ENCODE data around the gene GARIN5A.

Gene GARIN5A

GRCh38 chr19:50427997-50428425 lies 48.6 kb downstream of the GARIN5A start:
- peak overlapping the region; percentile 84 for H3K4me2 ChIP-seq (ENCODE audit: low read length)
- H3K4me3 ChIP-seq (ENCODE audit: low read length), result peak overlapping the region; percentile 80

GRCh38 chr19:50427318-50427925 lies 49.2 kb downstream of the GARIN5A start:
- TF ChIP-seq CTCF (IDR thresholded peaks at IDR 0.05; ENCODE audit: low read depth, low read length, poor library complexity, severe bottlenecking), result no peak
- TF ChIP-seq EZH2phosphoT487 (IDR thresholded peaks at IDR 0.05; ENCODE audit: borderline replicate concordance, low read length), result no peak
- Histone ChIP-seq H3K4me2 (ENCODE audit: low read length) (peak overlapping the region; percentile 84), H4K20me1 (ENCODE audit: control insufficient read depth, insufficient read depth, low read depth, low read length) (peaks cover 7% of the 10 kb centered on the region; the same call in 1 of the 2 replicates), H3K27ac (ENCODE audit: low read depth, low read length) (peak overlapping the region; percentile 96), H3K9me2 (replicated peaks; ENCODE audit: control insufficient read depth, low read length) (no peaks in the 10 kb centered on the region), H3F3A (ENCODE audit: control insufficient read depth, insufficient read depth) (peaks cover 64% of the 10 kb centered on the region), H3K4me3 (ENCODE audit: low read length) (peak overlapping the region; percentile 80), H3K4me1 (ENCODE audit: control insufficient read depth, low read length) (peaks cover 76% of the 10 kb centered on the region), H3K9me3 (ENCODE audit: control insufficient read depth, insufficient read depth, low read length) (no peaks in the 10 kb centered on the region), H3K36me3 (ENCODE audit: control insufficient read depth, low read length) (peaks cover 60% of the 10 kb centered on the region), H3K79me2 (ENCODE audit: control insufficient read depth, low read length) (peaks cover 18% of the 10 kb centered on the region), H3K27me3 (ENCODE audit: control insufficient read depth, low read length) (no peaks in the 10 kb centered on the region)

More at GRCh38 chr19:50427997-50428425, 48.6 kb downstream of the GARIN5A start:
- peak overlapping the region; percentile 96 for H3K27ac ChIP-seq (ENCODE audit: low read depth, low read length)
- peaks cover 54% of the 10 kb centered on the region for H3K36me3 ChIP-seq (ENCODE audit: control insufficient read depth, low read length)
- H3F3A ChIP-seq (ENCODE audit: control insufficient read depth, insufficient read depth), result peaks cover 67% of the 10 kb centered on the region
- H4K20me1 ChIP-seq (ENCODE audit: control insufficient read depth, insufficient read depth, low read depth, low read length), result peaks cover 7% of the 10 kb centered on the region; the same call in 1 of the 2 replicates
- TF ChIP-seq EZH2phosphoT487 (IDR thresholded peaks at IDR 0.05; ENCODE audit: borderline replicate concordance, low read length) (no peak), CTCF (IDR thresholded peaks at IDR 0.05; ENCODE audit: low read depth, low read length, poor library complexity, severe bottlenecking) (no peak)
- no peaks in the 10 kb centered on the region for H3K27me3 ChIP-seq (ENCODE audit: control insufficient read depth, low read length)
- peaks cover 17% of the 10 kb centered on the region for H3K79me2 ChIP-seq (ENCODE audit: control insufficient read depth, low read length)
- H3K4me1 ChIP-seq (ENCODE audit: control insufficient read depth, low read length), result peaks cover 76% of the 10 kb centered on the region
- H3K9me3 ChIP-seq (ENCODE audit: control insufficient read depth, insufficient read depth, low read length), result no peaks in the 10 kb centered on the region
- H3K9me2 ChIP-seq (replicated peaks; ENCODE audit: control insufficient read depth, low read length), result no peaks in the 10 kb centered on the region

GRCh38 chr19:50425581-50425980 lies 51.1 kb downstream of the GARIN5A start:
- Histone ChIP-seq H3K36me3 (ENCODE audit: control insufficient read depth, low read length) (peaks cover 77% of the 10 kb centered on the region), H4K20me1 (ENCODE audit: control insufficient read depth, insufficient read depth, low read depth, low read length) (peaks cover 18% of the 10 kb centered on the region; the same call in 1 of the 2 replicates), H3K79me2 (ENCODE audit: control insufficient read depth, low read length) (peaks cover 34% of the 10 kb centered on the region), H3K27me3 (ENCODE audit: control insufficient read depth, low read length) (no peaks in the 10 kb centered on the region), H3K4me1 (ENCODE audit: control insufficient read depth, low read length) (peaks cover 82% of the 10 kb centered on the region), H3K27ac (ENCODE audit: low read depth, low read length) (no peak overlapping the region; the same call in 1 of the 2 replicates), H3F3A (ENCODE audit: control insufficient read depth, insufficient read depth) (peaks cover 61% of the 10 kb centered on the region), H3K9me2 (replicated peaks; ENCODE audit: control insufficient read depth, low read length) (no peaks in the 10 kb centered on the region), H3K4me3 (ENCODE audit: low read length) (no peak overlapping the region), H3K4me2 (ENCODE audit: low read length) (no peak overlapping the region), H3K9me3 (ENCODE audit: control insufficient read depth, insufficient read depth, low read length) (no peaks in the 10 kb centered on the region)
- no peak for TF ChIP-seq EZH2phosphoT487 (IDR thresholded peaks at IDR 0.05; ENCODE audit: borderline replicate concordance, low read length)
- no peak for TF ChIP-seq CTCF (IDR thresholded peaks at IDR 0.05; ENCODE audit: low read depth, low read length, poor library complexity, severe bottlenecking)

All from DOHH2 (cell line).